Stomach (tissue), 4 donors: ENCODE measurements around the gene ASCL2.
A peak's percentile ranks its signal among the peaks of the same experiment; 100 is the strongest.

ENCODE experiments used
- EP300 ChIP-seq: sonication (generic); formaldehyde crosslinking; IDR thresholded peaks from one replicate; pipeline ENCODE4 v1.6.1; 2017; ENCODE audit warnings: antibody characterized with exemption
- POLR2A ChIP-seq, 4 donors: fragments of 450-650 bp; IDR thresholded peaks; one replicate each; pipeline ENCODE4 v1.6.1; 2016; ENCODE audit warnings: antibody characterized with exemption in 4 of 4, control low read depth in 2 of 4, mild to moderate bottlenecking in 1 of 4, moderate library complexity in 1 of 4
- POLR2AphosphoS5 ChIP-seq, 3 donors: sonication (generic); formaldehyde crosslinking; IDR thresholded peaks; one replicate each; pipeline ENCODE4 v1.6.1; 2016; ENCODE audit warnings: antibody characterized with exemption in 3 of 3
- TF ChIP-seq, protein P1 (sequence below), 7 experiments: fragments of 450-650 bp in 4 of 7; fragments of 200-600 bp in 3 of 7; sonication (generic) in 3 of 7; IDR thresholded peaks; one replicate each; pipeline ENCODE4 v1.5.1; 2016 to 2019; ENCODE audit warnings: antibody characterized with exemption in 7 of 7, control low read depth in 2 of 7, mild to moderate bottlenecking in 1 of 7

DNA sequence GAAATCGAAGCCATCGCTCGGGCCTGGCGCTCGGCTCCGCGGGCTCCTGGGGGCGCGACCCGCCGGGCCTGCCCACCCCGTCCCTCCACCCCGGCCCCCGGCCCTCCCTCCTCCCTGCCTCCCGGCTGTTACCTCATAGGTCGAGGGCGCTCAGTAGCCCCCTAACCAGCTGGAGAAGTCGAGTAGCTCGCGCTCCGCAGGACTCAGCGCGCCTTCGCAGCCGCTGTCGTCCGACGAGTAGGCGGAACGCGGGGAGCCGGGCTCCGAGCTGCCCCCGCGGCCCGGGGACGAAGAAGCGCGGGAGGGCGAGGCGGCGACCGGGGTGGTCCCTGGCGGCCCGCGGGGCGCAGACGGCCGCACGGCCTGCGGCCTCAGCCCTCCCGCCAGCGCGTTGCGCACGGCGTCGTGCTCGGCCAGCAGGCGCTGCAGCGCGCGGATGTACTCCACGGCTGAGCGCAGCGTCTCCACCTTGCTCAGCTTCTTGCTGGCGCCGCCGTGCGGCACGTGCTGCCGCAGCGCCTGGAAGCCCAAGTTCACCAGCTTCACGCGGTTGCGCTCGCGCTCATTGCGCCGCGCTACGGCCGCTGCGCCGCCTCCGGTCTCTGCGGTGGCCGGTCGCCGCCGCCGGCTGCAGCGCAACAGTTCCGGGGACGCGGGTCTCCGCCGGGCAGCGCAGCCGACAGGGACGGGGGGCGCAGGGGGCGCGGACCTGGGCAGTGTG, 627 bp downstream of the ASCL2 start:
- TF ChIP-seq, protein P1, sequence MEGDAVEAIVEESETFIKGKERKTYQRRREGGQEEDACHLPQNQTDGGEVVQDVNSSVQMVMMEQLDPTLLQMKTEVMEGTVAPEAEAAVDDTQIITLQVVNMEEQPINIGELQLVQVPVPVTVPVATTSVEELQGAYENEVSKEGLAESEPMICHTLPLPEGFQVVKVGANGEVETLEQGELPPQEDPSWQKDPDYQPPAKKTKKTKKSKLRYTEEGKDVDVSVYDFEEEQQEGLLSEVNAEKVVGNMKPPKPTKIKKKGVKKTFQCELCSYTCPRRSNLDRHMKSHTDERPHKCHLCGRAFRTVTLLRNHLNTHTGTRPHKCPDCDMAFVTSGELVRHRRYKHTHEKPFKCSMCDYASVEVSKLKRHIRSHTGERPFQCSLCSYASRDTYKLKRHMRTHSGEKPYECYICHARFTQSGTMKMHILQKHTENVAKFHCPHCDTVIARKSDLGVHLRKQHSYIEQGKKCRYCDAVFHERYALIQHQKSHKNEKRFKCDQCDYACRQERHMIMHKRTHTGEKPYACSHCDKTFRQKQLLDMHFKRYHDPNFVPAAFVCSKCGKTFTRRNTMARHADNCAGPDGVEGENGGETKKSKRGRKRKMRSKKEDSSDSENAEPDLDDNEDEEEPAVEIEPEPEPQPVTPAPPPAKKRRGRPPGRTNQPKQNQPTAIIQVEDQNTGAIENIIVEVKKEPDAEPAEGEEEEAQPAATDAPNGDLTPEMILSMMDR (IDR thresholded peaks at IDR 0.05), result peak in 1 of 7 experiments; percentile 32
- TF ChIP-seq POLR2AphosphoS5 (IDR thresholded peaks at IDR 0.05) (peak in 1 of 3 donors; percentile 34), EP300 (no peak), POLR2A (IDR thresholded peaks at IDR 0.05) (no peak)
